Measurements from ENCODE around the gene MAPK8IP3. TPM values are rescaled to one million over a fixed set of nuclear protein-coding genes. Genes with fewer than 3 reads are reported as not detected.

The MAPK8IP3 gene
- total and polyA plus RNA-seq, 3 experiments from 2014 or later, result 2.3 to 63.2 (median 57.1) TPM

DNA sequence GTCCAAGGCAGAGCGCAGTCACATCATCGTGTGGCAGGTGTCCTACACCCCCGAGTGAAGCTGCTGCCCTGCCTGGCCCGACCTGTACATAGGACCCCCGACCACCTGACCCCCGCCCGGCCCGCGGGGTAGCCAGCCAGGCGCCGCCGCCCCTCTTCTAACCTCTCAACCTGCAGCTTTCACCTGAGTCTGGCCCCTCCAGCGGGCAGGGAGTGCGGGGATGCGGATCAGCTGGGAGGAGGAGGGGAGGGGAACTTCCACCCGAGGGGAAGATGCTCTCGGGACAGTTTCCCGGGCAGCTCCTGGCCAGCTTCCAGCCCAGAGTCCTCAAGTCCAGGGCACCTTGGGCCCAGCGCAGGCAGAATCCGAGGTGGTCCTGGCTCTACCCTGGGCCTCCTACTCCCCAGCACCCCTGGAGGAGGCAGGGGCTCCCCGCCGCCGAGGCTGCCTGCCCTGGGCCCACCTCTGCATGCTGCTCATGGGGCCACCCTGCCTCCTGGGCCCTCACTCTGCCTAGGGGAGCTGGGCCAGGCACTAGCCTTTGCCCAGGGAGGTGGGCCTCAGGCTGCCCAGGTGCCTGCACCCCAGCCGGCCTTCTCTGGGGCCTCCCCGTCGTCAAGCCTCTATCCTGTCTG, 62.9 kb downstream of the MAPK8IP3 start:
- Histone ChIP-seq H3K4me1 (ENCODE audit: insufficient read depth, low read length) (peaks cover 8% of the 10 kb centered on the region), H3K27me3 (ENCODE audit: insufficient read depth, low read length, poor library complexity, severe bottlenecking) (no peaks in the 10 kb centered on the region), H3K9me3 (ENCODE audit: low read length) (no peaks in the 10 kb centered on the region), H3K4me3 (ENCODE audit: low read length) (no peak overlapping the region), H3K27ac (ENCODE audit: low read depth, low read length) (no peak overlapping the region), H3K36me3 (ENCODE audit: insufficient read depth, low read length) (peaks cover 7% of the 10 kb centered on the region)
- no peaks in the 10 kb centered on the region for H3K9me3 Mint-ChIP-seq
- no peaks in the 10 kb centered on the region for H3K27me3 Mint-ChIP-seq
- H3K27ac Mint-ChIP-seq, result peak overlapping the region in 2 of 8 donors; percentile 38 to 57
- ChIA-PET POLR2A (interaction anchor here (0.6 kb wide), 1 partner anchor 129 kb away, joined by 4 read pairs; no protein-coding TSS in a partner anchor), CTCF (interaction anchor here (1.6 to 1.8 kb wide), 2 partner anchors 14 to 63 kb away, joined by 4 to 6 read pairs; partner anchors contain the start of genes MAPK8IP3, NUBP2 and SPSB3)
- peaks cover 0 to 48% (median 0%) of the 10 kb centered on the region in 3 donors for H3K36me3 Mint-ChIP-seq
- no peak for DNase-seq
- no peak overlapping the region for H3K4me3 Mint-ChIP-seq
- peaks cover 8 to 19% (median 13%) of the 10 kb centered on the region in 3 donors for H3K4me1 Mint-ChIP-seq

GRCh38 chr16:1769402-1770300, 63.7 kb downstream of the MAPK8IP3 start:
- Histone ChIP-seq H3K4me1 (ENCODE audit: insufficient read depth, low read length) (peaks cover 16% of the 10 kb centered on the region), H3K4me3 (ENCODE audit: low read length) (no peak overlapping the region), H3K27me3 (ENCODE audit: insufficient read depth, low read length, poor library complexity, severe bottlenecking) (no peaks in the 10 kb centered on the region), H3K9me3 (ENCODE audit: low read length) (no peaks in the 10 kb centered on the region), H3K27ac (ENCODE audit: low read depth, low read length) (no peak overlapping the region), H3K36me3 (ENCODE audit: insufficient read depth, low read length) (peaks cover 7% of the 10 kb centered on the region)
- Mint-ChIP-seq H3K4me1 (peaks cover 8 to 25% (median 15%) of the 10 kb centered on the region in 3 donors), H3K9me3 (no peaks in the 10 kb centered on the region), H3K36me3 (peaks cover 0 to 46% (median 0%) of the 10 kb centered on the region in 3 donors), H3K27me3 (no peaks in the 10 kb centered on the region), H3K27ac (peak overlapping the region in 4 of 8 donors; percentile 24 to 84 (median 65)), H3K4me3 (peak overlapping the region; percentile 19 to 98 (median 76))
- CTCF ChIA-PET, result interaction anchor here (1.6 to 1.8 kb wide), 2 partner anchors 13 to 64 kb away, joined by 4 to 6 read pairs; partner anchors contain the start of genes MAPK8IP3, NUBP2 and SPSB3
- DNase-seq, result no peak
- POLR2A ChIA-PET, result interaction anchor here (0.5 to 3.7 kb wide), 4 partner anchors 13 to 1088 kb away, joined by 3 to 19 read pairs (median 4); partner anchors contain the start of genes MAPK8IP3, NUBP2 and SPSB3

- POLR2A ChIA-PET, result interaction anchor here (0.5 to 4.0 kb wide), 5 partner anchors 12 to 1089 kb away, joined by 3 to 52 read pairs (median 5); partner anchors contain the start of genes MAPK8IP3, NUBP2 and SPSB3
- H3K27ac ChIP-seq (ENCODE audit: low read depth, low read length), result no peak overlapping the region
- H3K36me3 ChIP-seq (ENCODE audit: insufficient read depth, low read length), result peaks cover 6% of the 10 kb centered on the region
- peaks cover 0 to 38% (median 0%) of the 10 kb centered on the region in 3 donors for H3K36me3 Mint-ChIP-seq
- H3K9me3 ChIP-seq (ENCODE audit: low read length), result no peaks in the 10 kb centered on the region
- no peaks in the 10 kb centered on the region for H3K27me3 Mint-ChIP-seq
- H3K9me3 Mint-ChIP-seq, result no peaks in the 10 kb centered on the region
- H3K4me1 Mint-ChIP-seq, result peaks cover 8 to 30% (median 18%) of the 10 kb centered on the region in 3 donors
- DNase-seq, result peak in 4 of 5 donors; percentile 41 to 66 (median 50)
- no peaks in the 10 kb centered on the region for H3K27me3 ChIP-seq (ENCODE audit: insufficient read depth, low read length, poor library complexity, severe bottlenecking)
- H3K4me1 ChIP-seq (ENCODE audit: insufficient read depth, low read length), result peaks cover 21% of the 10 kb centered on the region
- CTCF ChIA-PET, result interaction anchor here (1.6 to 1.8 kb wide), 2 partner anchors 12 to 65 kb away, joined by 4 to 6 read pairs; partner anchors contain the start of genes MAPK8IP3, NUBP2 and SPSB3
- peak overlapping the region; percentile 73 to 98 (median 84) for H3K4me3 Mint-ChIP-seq
- peak overlapping the region in 4 of 8 donors; percentile 50 to 86 (median 65) for H3K27ac Mint-ChIP-seq
- H3K4me3 ChIP-seq (ENCODE audit: low read length), result peak overlapping the region; percentile 96
Observed at GRCh38 chr16:1770328-1771187, 64.6 kb downstream of the MAPK8IP3 start.

- H3K4me3 Mint-ChIP-seq, result peak within 1 kb of the TSS; percentile 89 to 98 (median 96)
- Histone ChIP-seq H3K27me3 (ENCODE audit: insufficient read depth, low read length, poor library complexity, severe bottlenecking) (no peaks in the 10 kb centered on the region), H3K4me3 (ENCODE audit: low read length) (peak within 1 kb of the TSS; percentile 96), H3K9me3 (ENCODE audit: low read length) (no peaks in the 10 kb centered on the region), H3K4me1 (ENCODE audit: insufficient read depth, low read length) (peaks cover 21% of the 10 kb centered on the region), H3K36me3 (ENCODE audit: insufficient read depth, low read length) (no peaks in the 10 kb centered on the region), H3K27ac (ENCODE audit: low read depth, low read length) (peak within 1 kb of the TSS; percentile 79)
- peaks cover 0 to 36% (median 0%) of the 10 kb centered on the region in 3 donors for H3K36me3 Mint-ChIP-seq
- POLR2A ChIA-PET, result interaction anchor here (3.7 to 4.0 kb wide), 2 partner anchors 12 to 65 kb away, joined by 19 to 52 read pairs; partner anchors contain the start of genes MAPK8IP3, NUBP2 and SPSB3
- peak; percentile 64 to 79 (median 70) for DNase-seq
- CTCF ChIA-PET, result interaction anchor here (2.2 to 3.0 kb wide), 2 partner anchors 12 to 66 kb away, joined by 11 to 24 read pairs; partner anchors contain the start of genes MAPK8IP3, NUBP2 and SPSB3
- no peaks in the 10 kb centered on the region for H3K9me3 Mint-ChIP-seq
- peaks cover 8 to 30% (median 18%) of the 10 kb centered on the region in 3 donors for H3K4me1 Mint-ChIP-seq
- no peaks in the 10 kb centered on the region for H3K27me3 Mint-ChIP-seq
- H3K27ac Mint-ChIP-seq, result peak within 1 kb of the TSS; percentile 85 to 97 (median 94)
Observed at GRCh38 chr16:1771188-1771863, 65.3 kb downstream of the MAPK8IP3 start, which contains the start of gene NME3. TSS of gene NME3 (minus strand) at chr16:1771543. CDS start at chr16:1771534, 9 bp downstream.

DNA sequence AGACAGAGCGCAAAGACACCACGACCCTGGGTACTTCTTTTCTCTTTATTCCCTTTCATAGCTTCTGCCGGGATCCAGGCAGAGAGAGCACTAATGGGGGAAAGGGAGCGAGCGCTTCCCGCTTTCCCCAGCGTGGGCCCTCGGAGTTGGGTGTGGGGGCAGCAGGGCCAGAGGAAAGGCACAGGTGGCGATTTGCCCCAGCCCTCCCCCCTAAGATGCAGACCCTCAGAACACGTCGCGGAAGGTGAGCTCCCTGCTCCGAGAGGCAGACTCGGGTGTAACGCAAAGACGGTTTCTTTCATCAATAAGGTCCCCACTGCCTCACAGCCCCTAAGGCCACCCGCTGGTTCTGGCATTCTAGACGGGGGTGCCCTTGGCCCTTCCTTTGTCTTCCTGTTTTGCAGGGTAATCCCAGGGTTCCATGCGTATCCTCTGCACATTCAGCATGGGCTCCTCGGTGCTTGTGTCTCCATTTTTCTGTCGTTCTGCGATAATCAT, 65.9 kb downstream of the MAPK8IP3 start:
- ChIA-PET CTCF (interaction anchor here (2.2 to 3.0 kb wide), 2 partner anchors 11 to 66 kb away, joined by 11 to 24 read pairs; partner anchors contain the start of genes MAPK8IP3, NUBP2 and SPSB3), POLR2A (interaction anchor here (0.6 to 4.0 kb wide), 3 partner anchors 11 to 66 kb away, joined by 5 to 52 read pairs (median 19); partner anchors contain the start of genes MAPK8IP3, NUBP2 and SPSB3)
- Histone ChIP-seq H3K36me3 (ENCODE audit: insufficient read depth, low read length) (no peaks in the 10 kb centered on the region), H3K27me3 (ENCODE audit: insufficient read depth, low read length, poor library complexity, severe bottlenecking) (no peaks in the 10 kb centered on the region), H3K4me1 (ENCODE audit: insufficient read depth, low read length) (peaks cover 21% of the 10 kb centered on the region), H3K4me3 (ENCODE audit: low read length) (peak overlapping the region; percentile 96), H3K9me3 (ENCODE audit: low read length) (no peaks in the 10 kb centered on the region), H3K27ac (ENCODE audit: low read depth, low read length) (peak overlapping the region; percentile 79)
- peaks cover 0 to 39% (median 0%) of the 10 kb centered on the region in 3 donors for H3K36me3 Mint-ChIP-seq
- peaks cover 8 to 30% (median 18%) of the 10 kb centered on the region in 3 donors for H3K4me1 Mint-ChIP-seq
- H3K27me3 Mint-ChIP-seq, result no peaks in the 10 kb centered on the region
- peak overlapping the region; percentile 89 to 98 (median 96) for H3K4me3 Mint-ChIP-seq
- H3K27ac Mint-ChIP-seq, result peak overlapping the region; percentile 85 to 97 (median 94)
- no peak for DNase-seq
- H3K9me3 Mint-ChIP-seq, result no peaks in the 10 kb centered on the region

- Histone ChIP-seq H3K36me3 (ENCODE audit: insufficient read depth, low read length) (no peaks in the 10 kb centered on the region), H3K4me1 (ENCODE audit: insufficient read depth, low read length) (peaks cover 21% of the 10 kb centered on the region), H3K9me3 (ENCODE audit: low read length) (no peaks in the 10 kb centered on the region), H3K27me3 (ENCODE audit: insufficient read depth, low read length, poor library complexity, severe bottlenecking) (no peaks in the 10 kb centered on the region), H3K27ac (ENCODE audit: low read depth, low read length) (peak within 1 kb of the TSS; percentile 79), H3K4me3 (ENCODE audit: low read length) (peak within 1 kb of the TSS; percentile 96)
- Mint-ChIP-seq H3K27me3 (no peaks in the 10 kb centered on the region), H3K4me1 (peaks cover 8 to 30% (median 18%) of the 10 kb centered on the region in 3 donors), H3K27ac (peak within 1 kb of the TSS; percentile 85 to 97 (median 96)), H3K9me3 (no peaks in the 10 kb centered on the region), H3K4me3 (peak within 1 kb of the TSS; percentile 89 to 98 (median 96)), H3K36me3 (peaks cover 0 to 37% (median 0%) of the 10 kb centered on the region in 3 donors)
- CTCF ChIA-PET, result interaction anchor here (0.9 to 3.0 kb wide), 4 partner anchors 11 to 67 kb away, joined by 3 to 24 read pairs (median 7); partner anchors contain the start of genes FAHD1, HAGH, MAPK8IP3 and NUBP2
- peak; percentile 26 to 67 (median 36) for DNase-seq
- POLR2A ChIA-PET, result interaction anchor here (0.6 to 4.0 kb wide), 4 partner anchors 10 to 353 kb away, joined by 5 to 52 read pairs (median 12); partner anchors contain the start of genes MAPK8IP3, NUBP2 and SPSB3
Observed at GRCh38 chr16:1772362-1772907, 66.4 kb downstream of the MAPK8IP3 start, which contains the start of gene EME2. TSS of gene EME2 (plus strand) at chr16:1772810. CDS start at chr16:1773228, 418 bp downstream.
